NCI-H526 treated with DMSO at 0.1 percent for 48 hours (cell line): ENCODE data around the gene HS3ST3A1.
"Not testable (repeated sequence)": the region's sequence is repeated elsewhere in the genome, so short reads cannot be mapped to it uniquely, and the experiment has no call there.

Experiments
- DNase-seq: peaks from one replicate; lab custom pipeline; 2025; lab: John Stamatoyannopoulos, UW

The HS3ST3A1 gene

GRCh38 chr17:13538841-13539411 is 62.8 kb downstream of the HS3ST3A1 start:
- no peak for DNase-seq

GRCh38 chr17:13537871-13538643 is 63.7 kb downstream of the HS3ST3A1 start:
- no peak for DNase-seq

GRCh38 chr17:13537167-13537731 is 64.5 kb downstream of the HS3ST3A1 start:
- DNase-seq = no peak

GRCh38 chr17:13534946-13535345 is 66.8 kb downstream of the HS3ST3A1 start:
- DNase-seq = no peak

GRCh38 chr17:13531721-13532120 is 70.0 kb downstream of the HS3ST3A1 start:
- DNase-seq = no peak

GRCh38 chr17:13525876-13526275 is 75.9 kb downstream of the HS3ST3A1 start:
- DNase-seq = no peak

GRCh38 chr17:13523164-13523563 is 78.6 kb downstream of the HS3ST3A1 start:
- DNase-seq = no peak

- DNase-seq = no peak
Observed at GRCh38 chr17:13522749-13523148, 79.0 kb downstream of the HS3ST3A1 start.

GRCh38 chr17:13521784-13522183 is 79.9 kb downstream of the HS3ST3A1 start:
- DNase-seq = no peak

GRCh38 chr17:13520899-13521572 is 80.7 kb downstream of the HS3ST3A1 start:
- no peak for DNase-seq

GRCh38 chr17:13518261-13519000 is 83.3 kb downstream of the HS3ST3A1 start:
- DNase-seq = no peak

- DNase-seq = no peak
Observed at GRCh38 chr17:13513039-13513405, 88.7 kb downstream of the HS3ST3A1 start.

GRCh38 chr17:13510062-13510461 is 91.7 kb downstream of the HS3ST3A1 start:
- no peak for DNase-seq

- no peak for DNase-seq
Observed at GRCh38 chr17:13509527-13509926, 92.2 kb downstream of the HS3ST3A1 start.

GRCh38 chr17:13508896-13509295 is 92.8 kb downstream of the HS3ST3A1 start:
- no peak for DNase-seq

GRCh38 chr17:13503526-13503925 is 98.2 kb downstream of the HS3ST3A1 start:
- DNase-seq = no peak

GRCh38 chr17:13502263-13502662 is 99.5 kb downstream of the HS3ST3A1 start:
- DNase-seq = no peak

GRCh38 chr17:13500947-13501346 is 100.8 kb downstream of the HS3ST3A1 start:
- DNase-seq = no peak

GRCh38 chr17:13498184-13498583 is 103.5 kb downstream of the HS3ST3A1 start:
- no peak for DNase-seq

- not testable (repeated sequence) for DNase-seq
Observed at GRCh38 chr17:13496553-13497056, 105.1 kb downstream of the HS3ST3A1 start.

GRCh38 chr17:13495423-13495822 is 106.3 kb downstream of the HS3ST3A1 start:
- DNase-seq = no peak

GRCh38 chr17:13492737-13493122 is 109.0 kb downstream of the HS3ST3A1 start:
- no peak for DNase-seq
